ENCODE results near the gene NLGN3. TPM values are rescaled to one million over a fixed set of nuclear protein-coding genes. Genes with fewer than 3 reads are reported as not detected.
A peak's percentile ranks its signal among the peaks of the same experiment; 100 is the strongest.

Gene NLGN3
- total and polyA plus RNA-seq, 2 of the 8 experiments (the other 6 are each of a cell fraction or from before 2014, with no cell fraction given) = 12.0 to 14.8 TPM

DNA sequence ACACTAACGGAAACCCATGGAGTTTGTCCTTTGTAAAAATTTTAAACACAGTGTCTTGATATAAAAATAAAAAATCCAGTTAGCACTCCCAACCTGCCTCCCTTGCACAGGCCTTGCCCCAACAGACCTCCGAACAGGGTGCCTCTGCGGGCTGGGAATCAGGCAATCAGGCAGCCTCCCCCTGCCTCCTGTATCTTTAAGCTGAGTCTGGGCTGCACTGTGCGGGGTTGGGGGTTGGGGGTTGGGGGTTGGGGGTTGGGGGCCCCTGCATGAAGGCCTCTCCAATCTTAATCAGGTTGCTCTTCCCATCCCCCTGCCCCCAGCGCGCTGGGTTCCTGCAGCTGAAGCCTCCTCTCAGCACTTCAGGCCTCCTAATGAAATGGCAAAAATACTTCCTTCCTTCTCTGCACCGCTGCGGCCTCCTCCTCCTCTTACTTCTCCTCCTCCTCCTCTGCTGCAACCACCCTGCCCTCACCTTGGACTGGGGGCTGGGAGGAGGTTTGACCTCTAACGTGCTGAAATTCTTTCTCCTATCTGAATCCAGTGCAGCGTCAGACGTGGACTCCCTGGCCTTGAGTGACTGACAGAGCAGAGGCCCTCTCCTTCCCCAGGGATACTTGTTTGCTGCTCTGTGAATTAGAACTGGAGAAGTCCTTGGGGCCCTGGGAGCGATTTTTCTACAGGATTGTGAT lies 26.6 kb downstream of the NLGN3 start:
- WGBS, 2 experiments (ENCODE audit: extremely low coverage in 1 of 2, insufficient coverage in 1 of 2, insufficient read length in 1 of 2, insufficient replicate concordance in 2 of 2, low coverage in 1 of 2, low lambda C conversion rate in 2 of 2, missing lambda C conversion rate in 1 of 2) = 31% methylated on average over 5 of the region's 12 CpGs; no CpG with 5 or more reads in 1 of the 2 experiments
- Histone ChIP-seq H4K8ac (ENCODE audit: extremely low read depth, insufficient read depth, low read length) (no peak overlapping the region), H3K36me3 (ENCODE audit: control insufficient read depth in 2 of 4, insufficient read depth in 4 of 4, low read length in 3 of 4) (peaks cover 0 to 3% (median 0%) of the 10 kb centered on the region in 4 experiments; a peak in 1 of 8 replicates), H4K5ac (ENCODE audit: insufficient read length, low read depth, low read length) (peak overlapping the region; percentile 29), H3K79me2 (ENCODE audit: control insufficient read depth in 1 of 2, insufficient read depth in 2 of 2, low read length in 2 of 2) (no peaks in the 10 kb centered on the region), H3K9me3 (ENCODE audit: insufficient read depth in 2 of 2, low read depth in 1 of 2, low read length in 1 of 2) (no peaks in the 10 kb centered on the region), H4K20me1 (replicated peaks in 1 of 2; ENCODE audit: control insufficient read depth in 1 of 2, insufficient read depth in 2 of 2, low read length in 2 of 2) (no peaks in the 10 kb centered on the region), H3K79me1 (ENCODE audit: low read depth, low read length) (no peaks in the 10 kb centered on the region), H2BK20ac (ENCODE audit: low read length) (0 out of 2 replicates have a peak overlapping the region, but pooled peaks have one; percentile 48), H2BK12ac (ENCODE audit: low read depth, low read length) (no peak overlapping the region), H3K18ac (ENCODE audit: extremely low read depth, low read length) (no peak overlapping the region; the same call in 1 of the 2 replicates), H3K4ac (replicated peaks; ENCODE audit: insufficient read length, low read depth, low read length) (no peak overlapping the region), H3K4me2 (ENCODE audit: insufficient read depth in 1 of 2, low read depth in 2 of 2, low read length in 2 of 2) (peak overlapping the region in 1 of 2 experiments; percentile 34; a peak in 2 of 4 replicates), H3K27me3 (replicated peaks in 1 of 4; ENCODE audit: control insufficient read depth in 3 of 4, extremely low read depth in 1 of 4, insufficient read depth in 3 of 4, low read length in 3 of 4) (no peaks in the 10 kb centered on the region), H2BK5ac (ENCODE audit: low read depth, low read length) (no peak overlapping the region), H4K91ac (replicated peaks; ENCODE audit: insufficient read length, low read length) (no peak overlapping the region), H3K27ac (ENCODE audit: low read depth, low read length) (no peak overlapping the region; the same call in 1 of the 2 replicates), H3K14ac (ENCODE audit: insufficient read length) (no peak overlapping the region), H2BK15ac (ENCODE audit: low read length) (no peak overlapping the region), H2AK5ac (ENCODE audit: low read depth, low read length) (no peak overlapping the region), H3K4me3 (ENCODE audit: extremely low read depth in 1 of 4, insufficient read depth in 2 of 4, low read depth in 3 of 4, low read length in 4 of 4) (no peak overlapping the region; a peak in 1 of 8 replicates), H3K23ac (ENCODE audit: insufficient read length) (no peak overlapping the region), H3K23me2 (ENCODE audit: low read depth, low read length) (no peaks in the 10 kb centered on the region; the same call in 1 of the 2 replicates), H2BK120ac (replicated peaks; ENCODE audit: low read depth, low read length) (no peak overlapping the region), H3K56ac (replicated peaks; ENCODE audit: insufficient read length, low read depth, low read length) (no peak overlapping the region), H2AFZ (ENCODE audit: low read length) (no peak overlapping the region; the same call in 1 of the 2 replicates), H3K4me1 (replicated peaks in 1 of 4; ENCODE audit: control insufficient read depth in 3 of 4, insufficient read depth in 4 of 4, low read length in 3 of 4) (peaks cover 0 to 4% (median 3%) of the 10 kb centered on the region in 4 experiments; a peak in 4 of 7 replicates), H3K9ac (replicated peaks in 1 of 4; ENCODE audit: extremely low read depth in 1 of 4, low read depth in 3 of 4, low read length in 3 of 4) (no peak overlapping the region)
- CTCF ChIA-PET (ENCODE audit: partially characterized antibody) = no interaction called here
- FAIRE-seq (no peak), DNase-seq (ENCODE audit: low read depth in 1 of 2, low spot score in 2 of 2) (no peak)
- POLR2A ChIA-PET (ENCODE audit: partially characterized antibody) = interaction anchor here (0.9 to 2.8 kb wide), 2 partner anchors 8 to 11 kb away, joined by 3 to 11 read pairs; no protein-coding TSS in a partner anchor
- TF ChIP-seq YY1 (IDR thresholded peaks at IDR 0.05; ENCODE audit: low read depth, low read length) (no peak), HDAC2 (IDR thresholded peaks at IDR 0.05; ENCODE audit: borderline replicate concordance in 1 of 2, low read depth in 2 of 2, low read length in 2 of 2) (no peak), BACH1 (IDR thresholded peaks at IDR 0.05; ENCODE audit: low read length) (no peak), SP4 (IDR thresholded peaks at IDR 0.05; ENCODE audit: low read length) (no peak), TCF12 (IDR thresholded peaks at IDR 0.05; ENCODE audit: low read depth, low read length) (no peak), SAP30 (IDR thresholded peaks at IDR 0.05; ENCODE audit: insufficient read depth, insufficient replicate concordance, low read length) (no peak), SIRT6 (IDR thresholded peaks at IDR 0.05; ENCODE audit: low read length) (no peak), NRF1 (IDR thresholded peaks at IDR 0.05; ENCODE audit: low read depth, low read length) (no peak), RBBP5 (IDR thresholded peaks at IDR 0.05; ENCODE audit: borderline replicate concordance, low read depth, low read length) (no peak), HDAC6 (IDR thresholded peaks at IDR 0.05; ENCODE audit: low read depth, low read length) (no peak), SRF (IDR thresholded peaks at IDR 0.05; ENCODE audit: low read depth, low read length) (no peak), FOSL1 (IDR thresholded peaks at IDR 0.05; ENCODE audit: insufficient read depth, low read depth, low read length) (no peak), POLR2AphosphoS5 (IDR thresholded peaks at IDR 0.05; ENCODE audit: low read depth, low read length) (no peak)
